Measurements from ENCODE around the gene FKBP15.

- TF ChIP-seq TAF1 (IDR thresholded peaks at IDR 0.05; ENCODE audit: low read depth) (no peak), MXI1 (conservative IDR thresholded peaks at IDR 0.05; ENCODE audit: poor library complexity, severe bottlenecking) (no peak), SMC3 (conservative IDR thresholded peaks at IDR 0.05; ENCODE audit: poor library complexity) (no peak), POLR2AphosphoS5 (IDR thresholded peaks at IDR 0.05) (no peak), CTCF (IDR thresholded peaks at IDR 0.05; ENCODE audit: poor library complexity, severe bottlenecking) (no peak), REST (IDR thresholded peaks at IDR 0.05; ENCODE audit: borderline replicate concordance) (no peak), EZH2 (IDR thresholded peaks at IDR 0.05; ENCODE audit: borderline replicate concordance, insufficient read depth, low read length, poor library complexity, severe bottlenecking) (no peak)
These were observed 47.0 kb upstream of the FKBP15 start for GRCh38 chr9:113267911-113268566.
